Endothelial cell (in vitro differentiated cells): ENCODE measurements around the gene MUS81. TPM values are rescaled to one million over a fixed set of nuclear protein-coding genes. Genes with fewer than 3 reads are reported as not detected.
"Not testable (repeated sequence)": the region's sequence is repeated elsewhere in the genome, so short reads cannot be mapped to it uniquely, and the experiment has no call there.

Source experiments
- DNase-seq: peaks from one replicate; pipeline ENCODE4 v3.0.0; 2021; ENCODE audit warnings: low spot score
- H3K27ac Mint-ChIP-seq: one replicate; pipeline ENCODE4 v1.8.0; 2021; ENCODE audit warnings: mixed read lengths, inconsistent platforms; ENCODE audit not compliant: unreplicated experiment
- H3K27me3 Mint-ChIP-seq: one replicate; pipeline ENCODE4 v1.8.0; 2021; ENCODE audit warnings: mild to moderate bottlenecking, moderate library complexity, mixed read lengths, inconsistent platforms; ENCODE audit not compliant: unreplicated experiment
- H3K36me3 Mint-ChIP-seq: one replicate; pipeline ENCODE4 v1.8.0; 2021; ENCODE audit warnings: mild to moderate bottlenecking, low read depth, mixed read lengths, inconsistent platforms; ENCODE audit not compliant: unreplicated experiment
- H3K4me1 Mint-ChIP-seq: one replicate; pipeline ENCODE4 v1.8.0; 2021; ENCODE audit warnings: mild to moderate bottlenecking, mixed read lengths, inconsistent platforms; ENCODE audit not compliant: unreplicated experiment
- H3K4me3 Mint-ChIP-seq: one replicate; pipeline ENCODE4 v1.8.0; 2021; ENCODE audit warnings: mild to moderate bottlenecking, mixed read lengths, inconsistent platforms; ENCODE audit not compliant: unreplicated experiment
- H3K9me3 Mint-ChIP-seq: one replicate; pipeline ENCODE4 v1.8.0; 2021; ENCODE audit warnings: mixed read lengths, inconsistent platforms; ENCODE audit not compliant: unreplicated experiment
- CTCF ChIP-seq: fragments of 200-600 bp; sonication (generic); IDR thresholded peaks from one replicate; pipeline ENCODE4 v1.5.0; 2021; ENCODE audit warnings: antibody characterized with exemption; ENCODE audit not compliant: unreplicated experiment
- total RNA-seq: library from RNA; stranded (reverse); fragmentation: NEBNext Ultra II Directional; extraction: Animal tissue kit (Norgen Biotek cat#: 25700); gene quantifications from one replicate; pipeline ENCODE4 v1.2.1, GENCODE V29; 2021; ENCODE audit not compliant: unreplicated experiment

MUS81 gene
- total RNA-seq, 1 donor from 2014 or later = 73.8 TPM

- DNase-seq = no peak
- TF ChIP-seq CTCF = no peak
- H3K4me3 Mint-ChIP-seq = no peak overlapping the region
Observed at GRCh38 chr11:65842144-65842543, 18.1 kb upstream of the MUS81 start.

GRCh38 chr11:65843811-65844210, 16.4 kb upstream of the MUS81 start:
- Mint-ChIP-seq H3K36me3 (no peaks in the 10 kb centered on the region), H3K27ac (no peak overlapping the region), H3K4me1 (no peaks in the 10 kb centered on the region), H3K4me3 (no peak overlapping the region), H3K27me3 (peaks cover 7% of the 10 kb centered on the region), H3K9me3 (no peaks in the 10 kb centered on the region)
- TF ChIP-seq CTCF = no peak
- DNase-seq = no peak

More at GRCh38 chr11:65842144-65842543, 18.1 kb upstream of the MUS81 start:
- H3K4me1 Mint-ChIP-seq = no peaks in the 10 kb centered on the region
- H3K36me3 Mint-ChIP-seq = no peaks in the 10 kb centered on the region
- H3K27ac Mint-ChIP-seq = no peak overlapping the region
- no peaks in the 10 kb centered on the region for H3K27me3 Mint-ChIP-seq
- H3K9me3 Mint-ChIP-seq = no peaks in the 10 kb centered on the region

GRCh38 chr11:65844231-65844872, 15.9 kb upstream of the MUS81 start:
- H3K27ac Mint-ChIP-seq = no peak overlapping the region
- no peaks in the 10 kb centered on the region for H3K9me3 Mint-ChIP-seq
- no peaks in the 10 kb centered on the region for H3K36me3 Mint-ChIP-seq
- H3K4me3 Mint-ChIP-seq = no peak overlapping the region
- TF ChIP-seq CTCF = no peak
- H3K27me3 Mint-ChIP-seq = peaks cover 9% of the 10 kb centered on the region
- DNase-seq = no peak
- H3K4me1 Mint-ChIP-seq = no peaks in the 10 kb centered on the region

- H3K9me3 Mint-ChIP-seq = no peaks in the 10 kb centered on the region
- no peak overlapping the region for H3K4me3 Mint-ChIP-seq
- H3K36me3 Mint-ChIP-seq = peaks cover 9% of the 10 kb centered on the region
- no peak for DNase-seq
- H3K27me3 Mint-ChIP-seq = peaks cover 23% of the 10 kb centered on the region
- peaks cover 3% of the 10 kb centered on the region for H3K4me1 Mint-ChIP-seq
- H3K27ac Mint-ChIP-seq = no peak overlapping the region
- no peak for TF ChIP-seq CTCF
Observed at GRCh38 chr11:65847746-65848145, 12.5 kb upstream of the MUS81 start.

- DNase-seq, H3K4me1 Mint-ChIP-seq, H3K9me3 Mint-ChIP-seq, H3K4me3 Mint-ChIP-seq: not testable (repeated sequence)
- Mint-ChIP-seq H3K27ac (peak overlapping the region; percentile 9), H3K36me3 (peaks cover 15% of the 10 kb centered on the region), H3K27me3 (peaks cover 30% of the 10 kb centered on the region)
Observed at GRCh38 chr11:65848693-65849092, 11.5 kb upstream of the MUS81 start.
